GM18505 (cell line): ENCODE measurements around the gene RPS6KL1.

Source experiments
- ATAC-seq: cut with Tn5 transposase; IDR thresholded peaks from one replicate; pipeline ENCODE4 v1.9.1; 2021; ENCODE audit not compliant: unreplicated experiment
- POLR2A ChIP-seq: IDR thresholded peaks from 4 replicates; pipeline ENCODE4 v1.6.1; 2011; ENCODE audit warnings: borderline replicate concordance; ENCODE audit not compliant: insufficient read depth, insufficient read length; ENCODE audit errors: extremely low read depth

Gene RPS6KL1

GRCh38 chr14:74949191-74949601 lies 26.1 kb upstream of the RPS6KL1 start:
- no peak for TF ChIP-seq POLR2A
- ATAC-seq: no peak

GRCh38 chr14:74948228-74949175 lies 25.4 kb upstream of the RPS6KL1 start:
- no peak for ATAC-seq
- TF ChIP-seq POLR2A: no peak

- TF ChIP-seq POLR2A: no peak
- no peak for ATAC-seq
These were observed 24.5 kb upstream of the RPS6KL1 start for GRCh38 chr14:74947353-74948227.

GRCh38 chr14:74946659-74947281 lies 23.7 kb upstream of the RPS6KL1 start:
- no peak for TF ChIP-seq POLR2A
- ATAC-seq: no peak

GRCh38 chr14:74945852-74946658 lies 23.0 kb upstream of the RPS6KL1 start:
- ATAC-seq: no peak
- TF ChIP-seq POLR2A: no peak

- TF ChIP-seq POLR2A: no peak
- ATAC-seq: no peak
These were observed 22.3 kb upstream of the RPS6KL1 start for GRCh38 chr14:74945261-74945851.

- no peak for ATAC-seq
- no peak for TF ChIP-seq POLR2A
These were observed 19.5 kb upstream of the RPS6KL1 start for GRCh38 chr14:74942608-74943007.

GRCh38 chr14:74942181-74942580 lies 19.1 kb upstream of the RPS6KL1 start:
- no peak for ATAC-seq
- no peak for TF ChIP-seq POLR2A

- peak; percentile 69 for TF ChIP-seq POLR2A
- peak; percentile 52 for ATAC-seq
These were observed 18.6 kb upstream of the RPS6KL1 start for GRCh38 chr14:74941676-74942097.

- TF ChIP-seq POLR2A: no peak
- no peak for ATAC-seq
These were observed 18.0 kb upstream of the RPS6KL1 start for GRCh38 chr14:74940956-74941565.

- TF ChIP-seq POLR2A: no peak
- no peak for ATAC-seq
These were observed 15.8 kb upstream of the RPS6KL1 start for GRCh38 chr14:74938531-74939495.
